CD14-positive monocyte (primary cell): ENCODE measurements around the gene REL. TPM values are rescaled to one million over a fixed set of nuclear protein-coding genes. Genes with fewer than 3 reads are reported as not detected.

ENCODE experiments used
- DNase-seq, 3 donors: peaks; one replicate each; pipeline ENCODE4 v3.0.0-alpha.2; 2011 to 2022
- H2AFZ ChIP-seq: 2 replicates; pipeline ENCODE4 v1.6.0; 2012; ENCODE audit warnings: mild to moderate bottlenecking, low read depth, low read length, inconsistent platforms; ENCODE audit not compliant: insufficient read depth, poor library complexity, severe bottlenecking
- H3K27ac ChIP-seq, 2 donors: 1 replicate in 1 of 2; 2 replicates in 1 of 2; pipeline ENCODE4 v1.5.1; 2012 to 2013; ENCODE audit warnings: low read length in 2 of 2, control low read depth in 1 of 2, inconsistent platforms in 1 of 2, low read depth in 1 of 2, mild to moderate bottlenecking in 1 of 2
- H3K27me3 ChIP-seq, 2 donors: one replicate each; pipeline versions ENCODE4 v1.6.0 to v1.6.1; 2011 to 2013; ENCODE audit warnings: low read length in 2 of 2; ENCODE audit not compliant: control insufficient read depth in 2 of 2, insufficient read depth in 2 of 2
- H3K36me3 ChIP-seq, 2 donors: replicated peaks in 1 of 2; 1 replicate in 1 of 2; 2 replicates in 1 of 2; pipeline versions ENCODE4 v1.5.1 to v1.6.1; 2012 to 2013; ENCODE audit warnings: low read length in 2 of 2, control low read depth in 1 of 2, inconsistent platforms in 1 of 2, mild to moderate bottlenecking in 1 of 2; ENCODE audit not compliant: insufficient read depth in 2 of 2, control insufficient read depth in 1 of 2
- H3K4me1 ChIP-seq, 2 donors: 1 replicate in 1 of 2; 2 replicates in 1 of 2; pipeline versions ENCODE4 v1.5.1 to v1.6.1; 2012 to 2013; ENCODE audit warnings: low read length in 2 of 2, control low read depth in 1 of 2, inconsistent platforms in 1 of 2, mild to moderate bottlenecking in 1 of 2, moderate library complexity in 1 of 2; ENCODE audit not compliant: insufficient read depth in 2 of 2, control insufficient read depth in 1 of 2
- H3K4me2 ChIP-seq: replicated peaks from 2 replicates; pipeline ENCODE3; 2012; ENCODE audit warnings: low read length, moderate library complexity, mild to moderate bottlenecking; ENCODE audit not compliant: poor library complexity, severe bottlenecking; ENCODE audit errors: extremely low read depth
- H3K4me3 ChIP-seq, 3 experiments: fragments of 200-600 bp in 1 of 3; sonication (generic) in 1 of 3; replicated peaks in 1 of 3; 1 replicate in 2 of 3; 2 replicates in 1 of 3; pipeline ENCODE4 v1.5.1; 2011 to 2013; ENCODE audit warnings: low read length in 3 of 3, mild to moderate bottlenecking in 3 of 3, control low read depth in 2 of 3, low read depth in 2 of 3, inconsistent platforms in 1 of 3, moderate library complexity in 1 of 3
- H3K79me2 ChIP-seq: 2 replicates; pipeline ENCODE4 v1.6.0; 2012; ENCODE audit warnings: mild to moderate bottlenecking, control low read depth, inconsistent platforms, low read length, moderate library complexity; ENCODE audit not compliant: insufficient read depth
- H3K9ac ChIP-seq: 2 replicates; pipeline ENCODE4 v1.6.0; 2017; ENCODE audit warnings: low read length, mild to moderate bottlenecking; ENCODE audit not compliant: insufficient read depth, poor library complexity, severe bottlenecking
- H3K9me3 ChIP-seq, 2 donors: replicated peaks in 1 of 2; 1 replicate in 1 of 2; 2 replicates in 1 of 2; pipeline versions ENCODE4 v1.5.1 to v1.6.1; 2012 to 2013; ENCODE audit warnings: low read length in 2 of 2, control low read depth in 1 of 2; ENCODE audit not compliant: control insufficient read depth in 1 of 2, insufficient read depth in 1 of 2
- H4K20me1 ChIP-seq: 2 replicates; pipeline ENCODE4 v1.6.0; 2012; ENCODE audit warnings: mild to moderate bottlenecking, low read length, control low read depth, moderate library complexity; ENCODE audit not compliant: insufficient read depth
- H3K27ac Mint-ChIP-seq, 7 donors: one replicate each; pipeline ENCODE4 v1.8.0; 2020; ENCODE audit warnings: mild to moderate bottlenecking in 7 of 7, mixed read lengths in 7 of 7, moderate library complexity in 6 of 7, inconsistent platforms in 2 of 7
- H3K27me3 Mint-ChIP-seq, 3 donors: one replicate each; pipeline ENCODE4 v1.8.0; 2021 to 2022; ENCODE audit warnings: low read depth in 3 of 3, mild to moderate bottlenecking in 3 of 3, mixed read lengths in 3 of 3, moderate library complexity in 3 of 3, inconsistent platforms in 1 of 3
- H3K36me3 Mint-ChIP-seq, 2 donors: one replicate each; pipeline ENCODE4 v1.8.0; 2020; ENCODE audit warnings: mixed read lengths in 2 of 2, inconsistent platforms in 1 of 2, mild to moderate bottlenecking in 1 of 2
- H3K4me1 Mint-ChIP-seq: one replicate; pipeline ENCODE4 v1.8.0; 2020; ENCODE audit warnings: mild to moderate bottlenecking, mixed read lengths
- H3K4me3 Mint-ChIP-seq, 2 donors: one replicate each; pipeline ENCODE4 v1.8.0; 2020; ENCODE audit warnings: mild to moderate bottlenecking in 2 of 2, mixed read lengths in 2 of 2, moderate library complexity in 1 of 2
- H3K9me3 Mint-ChIP-seq, 7 donors: one replicate each; pipeline ENCODE4 v1.8.0; 2020 to 2022; ENCODE audit warnings: mixed read lengths in 7 of 7, mild to moderate bottlenecking in 6 of 7, moderate library complexity in 6 of 7, inconsistent platforms in 2 of 7
- CTCF ChIP-seq: fragments of 200-600 bp; IDR thresholded peaks from one replicate; pipeline ENCODE4 v1.8.0; 2022; ENCODE audit warnings: antibody characterized with exemption, mild to moderate bottlenecking
- WGBS: methylation state at CpG from one replicate; pipeline ENCODE4 v1.1.5; 2013; ENCODE audit warnings: missing lambda C conversion rate; ENCODE audit not compliant: insufficient coverage; 5-methylcytosine and 5-hydroxymethylcytosine counted together
- intact Hi-C, 2 donors: fragments of 100-400 bp; cut with micrococcal nuclease; formaldehyde crosslinking; loops; one replicate each; pipeline versions ENCODE4 v1.15.0 to v1.15.1; 2023
- polyA plus RNA-seq, 3 donors: library from polyadenylated mRNA; depleted of rRNA in 1 of 3; unstranded in 2 of 3; stranded (reverse) in 1 of 3; fragments of 300-500 nt in 2 of 3; fragments of >200 nt in 1 of 3; fragmentation: Illumina TruSeq in 2 of 3; gene quantifications; 1 replicate in 2 of 3; 2 replicates in 1 of 3; pipeline ENCODE4 v1.2.3, GENCODE V29; 2012 to 2021

The REL gene
- polyA plus RNA-seq, 3 donors = 18.3 to 34.3 (median 20.3) TPM

GRCh38 chr2:60832621-60833020 is 48.8 kb upstream of the REL start:
- no peaks in the 10 kb centered on the region for H3K9me3 ChIP-seq
- no peak overlapping the region for H3K27ac ChIP-seq
- WGBS = 100% methylated on average over 1 of the region's 2 CpGs
- H3K4me1 ChIP-seq = peaks cover 25 to 29% of the 10 kb centered on the region in 2 donors
- no peaks in the 10 kb centered on the region for H4K20me1 ChIP-seq
- H3K36me3 ChIP-seq = no peaks in the 10 kb centered on the region
- no peaks in the 10 kb centered on the region for H3K27me3 ChIP-seq
- Mint-ChIP-seq H3K4me3 (no peak overlapping the region), H3K27ac (peak overlapping the region in 1 of 7 donors; percentile 7), H3K36me3 (no peaks in the 10 kb centered on the region), H3K9me3 (peaks cover 0 to 2% (median 0%) of the 10 kb centered on the region in 7 donors), H3K27me3 (peaks cover 0 to 12% (median 3%) of the 10 kb centered on the region in 3 donors), H3K4me1 (peaks cover 28% of the 10 kb centered on the region)
- H3K9ac ChIP-seq = no peak overlapping the region
- intact Hi-C loops = no loop called here
- no peak overlapping the region for H2AFZ ChIP-seq
- no peaks in the 10 kb centered on the region for H3K79me2 ChIP-seq
- TF ChIP-seq CTCF = no peak
- DNase-seq = no peak
- no peak overlapping the region for H3K4me3 ChIP-seq
- H3K4me2 ChIP-seq = no peak overlapping the region

- TF ChIP-seq CTCF = no peak
- Histone ChIP-seq H3K27me3 (no peaks in the 10 kb centered on the region), H3K79me2 (no peaks in the 10 kb centered on the region), H3K4me3 (no peak overlapping the region), H4K20me1 (no peaks in the 10 kb centered on the region), H3K27ac (peak overlapping the region; percentile 48 to 70), H3K4me1 (peaks cover 25 to 29% of the 10 kb centered on the region in 2 donors), H3K4me2 (peak overlapping the region; percentile 35), H3K9me3 (no peaks in the 10 kb centered on the region), H3K36me3 (no peaks in the 10 kb centered on the region), H3K9ac (no peak overlapping the region), H2AFZ (peak overlapping the region; percentile 22)
- DNase-seq = peak; percentile 47 to 94 (median 49)
- Mint-ChIP-seq H3K4me3 (peak overlapping the region; percentile 17 to 61), H3K27me3 (peaks cover 0 to 7% (median 2%) of the 10 kb centered on the region in 3 donors), H3K27ac (peak overlapping the region; percentile 76 to 94 (median 89)), H3K9me3 (peaks cover 0 to 2% (median 0%) of the 10 kb centered on the region in 7 donors), H3K36me3 (no peaks in the 10 kb centered on the region), H3K4me1 (peaks cover 28% of the 10 kb centered on the region)
- no CpG with 5 or more reads among the region's 2 CpGs for WGBS
- intact Hi-C loops = no loop called here
Measured at GRCh38 chr2:60834270-60834717, 47.1 kb upstream of the REL start.
